ENCODE measurements around the gene CFAP410. TPM values are rescaled to one million over a fixed set of nuclear protein-coding genes. Genes with fewer than 3 reads are reported as not detected.

The CFAP410 gene
- total and polyA plus RNA-seq, 2 donors (not counting 1 experiment from before 2014, with no cell fraction given), result 69.2 to 98.8 TPM

DNA sequence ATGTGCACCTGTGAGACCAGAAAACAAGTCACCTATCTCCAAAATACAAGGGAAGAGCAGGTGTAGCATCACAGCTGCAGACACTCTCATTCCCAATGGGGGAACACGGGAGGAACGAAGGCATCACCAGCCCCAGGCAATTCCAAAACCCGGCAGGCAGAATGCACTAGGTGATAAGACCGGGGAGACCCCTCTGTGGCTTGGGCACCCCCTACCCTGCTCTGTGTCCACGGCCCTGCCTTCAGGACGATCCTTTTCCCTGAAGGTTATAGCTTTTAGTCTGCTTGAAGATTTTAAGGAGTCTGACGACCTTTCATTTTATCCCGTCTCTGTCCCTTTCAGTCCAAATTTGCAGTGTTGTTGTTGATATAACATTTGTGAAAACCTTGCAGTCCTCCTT is 33.4 kb upstream of the CFAP410 start:
- Mint-ChIP-seq H3K27ac (no peak overlapping the region), H3K4me1 (peaks cover 18% of the 10 kb centered on the region)
- POLR2A ChIA-PET, result no interaction called here

DNA sequence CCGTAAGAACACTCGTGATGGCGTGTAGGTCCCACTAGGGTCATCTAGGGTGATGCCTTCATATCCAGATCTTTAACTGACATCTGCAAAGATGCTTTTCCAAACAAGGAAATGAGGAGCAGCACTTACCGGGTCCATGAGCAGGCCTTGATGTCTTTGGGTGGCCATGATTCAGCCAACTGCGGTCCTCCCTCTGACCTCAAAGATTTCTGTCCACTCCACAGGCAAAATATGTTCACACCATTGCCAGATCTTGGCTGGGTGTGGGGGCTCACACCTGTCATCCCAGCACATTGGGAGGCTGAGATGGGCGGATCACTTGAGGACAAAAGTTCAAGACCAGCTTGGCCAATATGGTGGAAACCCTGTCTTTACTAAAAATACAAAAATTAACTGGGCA is 32.4 kb upstream of the CFAP410 start:
- POLR2A ChIA-PET, result no interaction called here
- Histone ChIP-seq H2AFZ (ENCODE audit: insufficient read depth, low read depth, low read length, poor library complexity, severe bottlenecking) (no peak overlapping the region), H3K9me3 (ENCODE audit: control extremely low read depth in 1 of 3, control insufficient read depth in 2 of 3, insufficient read depth in 1 of 3, low read length in 2 of 3) (peaks cover 0 to 29% (median 4%) of the 10 kb centered on the region in 3 donors), H3K27ac (ENCODE audit: low read length in 2 of 2) (no peak overlapping the region), H3K4me1 (ENCODE audit: control insufficient read depth in 2 of 2, insufficient read depth in 2 of 2, low read length in 2 of 2) (peaks cover 14 to 21% of the 10 kb centered on the region in 2 donors), H4K20me1 (ENCODE audit: control insufficient read depth, insufficient read depth, low read length, poor library complexity, severe bottlenecking) (no peaks in the 10 kb centered on the region), H3K36me3 (replicated peaks in 1 of 2; ENCODE audit: control extremely low read depth in 1 of 2, control insufficient read depth in 1 of 2, extremely low read depth in 1 of 2, insufficient read depth in 2 of 2, low read length in 1 of 2) (peaks cover 0 to 1% of the 10 kb centered on the region in 2 experiments), H3K79me2 (ENCODE audit: control insufficient read depth, insufficient read depth, low read length) (no peaks in the 10 kb centered on the region), H3K9ac (ENCODE audit: low read length) (no peak overlapping the region), H3K27me3 (replicated peaks in 1 of 4; ENCODE audit: control extremely low read depth in 1 of 4, control insufficient read depth in 3 of 4, insufficient read depth in 4 of 4, low read length in 3 of 4) (no peaks in the 10 kb centered on the region), H3K4me2 (replicated peaks; ENCODE audit: low read depth, low read length, poor library complexity, severe bottlenecking) (no peak overlapping the region), H3K4me3 (ENCODE audit: control extremely low read depth in 1 of 5, extremely low read depth in 1 of 5, insufficient read depth in 1 of 5, low read depth in 2 of 5, low read length in 4 of 5) (no peak overlapping the region)
- Mint-ChIP-seq H3K27me3 (no peaks in the 10 kb centered on the region), H3K9me3 (ENCODE audit: insufficient read depth) (no peaks in the 10 kb centered on the region), H3K4me3 (no peak overlapping the region), H3K4me1 (peaks cover 16% of the 10 kb centered on the region), H3K27ac (no peak overlapping the region)
- CTCF ChIA-PET, result no interaction called here
- ATAC-seq (ENCODE audit: low read depth), result no peak
- intact Hi-C loops (cut with micrococcal nuclease), result no loop called here
- no peak for DNase-seq
- TF ChIP-seq, protein P1, sequence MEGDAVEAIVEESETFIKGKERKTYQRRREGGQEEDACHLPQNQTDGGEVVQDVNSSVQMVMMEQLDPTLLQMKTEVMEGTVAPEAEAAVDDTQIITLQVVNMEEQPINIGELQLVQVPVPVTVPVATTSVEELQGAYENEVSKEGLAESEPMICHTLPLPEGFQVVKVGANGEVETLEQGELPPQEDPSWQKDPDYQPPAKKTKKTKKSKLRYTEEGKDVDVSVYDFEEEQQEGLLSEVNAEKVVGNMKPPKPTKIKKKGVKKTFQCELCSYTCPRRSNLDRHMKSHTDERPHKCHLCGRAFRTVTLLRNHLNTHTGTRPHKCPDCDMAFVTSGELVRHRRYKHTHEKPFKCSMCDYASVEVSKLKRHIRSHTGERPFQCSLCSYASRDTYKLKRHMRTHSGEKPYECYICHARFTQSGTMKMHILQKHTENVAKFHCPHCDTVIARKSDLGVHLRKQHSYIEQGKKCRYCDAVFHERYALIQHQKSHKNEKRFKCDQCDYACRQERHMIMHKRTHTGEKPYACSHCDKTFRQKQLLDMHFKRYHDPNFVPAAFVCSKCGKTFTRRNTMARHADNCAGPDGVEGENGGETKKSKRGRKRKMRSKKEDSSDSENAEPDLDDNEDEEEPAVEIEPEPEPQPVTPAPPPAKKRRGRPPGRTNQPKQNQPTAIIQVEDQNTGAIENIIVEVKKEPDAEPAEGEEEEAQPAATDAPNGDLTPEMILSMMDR (IDR thresholded peaks at IDR 0.05), result no peak
- no peak for TF ChIP-seq EZH2 (IDR thresholded peaks at IDR 0.05; ENCODE audit: borderline replicate concordance, insufficient read depth, low read depth, low read length, poor library complexity, severe bottlenecking)
- WGBS (ENCODE audit: insufficient coverage), result 94% methylated on average over 6 of the region's 6 CpGs

More for the DNA sequence above, 33.4 kb upstream of the CFAP410 start:
- no peak for ATAC-seq (ENCODE audit: low read depth)
- H3K9me3 ChIP-seq (ENCODE audit: control extremely low read depth in 1 of 3, control insufficient read depth in 2 of 3, insufficient read depth in 1 of 3, low read length in 2 of 3), result peaks cover 0 to 29% (median 4%) of the 10 kb centered on the region in 3 donors
- H3K4me2 ChIP-seq (replicated peaks; ENCODE audit: low read depth, low read length, poor library complexity, severe bottlenecking), result no peak overlapping the region
- no peak overlapping the region for H2AFZ ChIP-seq (ENCODE audit: insufficient read depth, low read depth, low read length, poor library complexity, severe bottlenecking)
- TF ChIP-seq EZH2 (IDR thresholded peaks at IDR 0.05; ENCODE audit: borderline replicate concordance, insufficient read depth, low read depth, low read length, poor library complexity, severe bottlenecking), result no peak
- TF ChIP-seq, protein P1 (IDR thresholded peaks at IDR 0.05), result no peak
- no peak overlapping the region for H3K27ac ChIP-seq (ENCODE audit: low read length in 2 of 2)
- Mint-ChIP-seq H3K9me3 (ENCODE audit: insufficient read depth) (no peaks in the 10 kb centered on the region), H3K4me3 (no peak overlapping the region), H3K27me3 (no peaks in the 10 kb centered on the region)
- peaks cover 0 to 1% of the 10 kb centered on the region in 2 experiments for H3K36me3 ChIP-seq (replicated peaks in 1 of 2; ENCODE audit: control extremely low read depth in 1 of 2, control insufficient read depth in 1 of 2, extremely low read depth in 1 of 2, insufficient read depth in 2 of 2, low read length in 1 of 2)
- no peaks in the 10 kb centered on the region for H4K20me1 ChIP-seq (ENCODE audit: control insufficient read depth, insufficient read depth, low read length, poor library complexity, severe bottlenecking)
- DNase-seq, result no peak
- H3K4me1 ChIP-seq (ENCODE audit: control insufficient read depth in 2 of 2, insufficient read depth in 2 of 2, low read length in 2 of 2), result peaks cover 14 to 26% of the 10 kb centered on the region in 2 donors
- 97% methylated on average over 6 of the region's 8 CpGs for WGBS (ENCODE audit: insufficient coverage)
- CTCF ChIA-PET, result no interaction called here
- H3K4me3 ChIP-seq (ENCODE audit: control extremely low read depth in 1 of 5, extremely low read depth in 1 of 5, insufficient read depth in 1 of 5, low read depth in 2 of 5, low read length in 4 of 5), result no peak overlapping the region
- no peaks in the 10 kb centered on the region for H3K27me3 ChIP-seq (replicated peaks in 1 of 4; ENCODE audit: control extremely low read depth in 1 of 4, control insufficient read depth in 3 of 4, insufficient read depth in 4 of 4, low read length in 3 of 4)
- no peaks in the 10 kb centered on the region for H3K79me2 ChIP-seq (ENCODE audit: control insufficient read depth, insufficient read depth, low read length)
- intact Hi-C loops (cut with micrococcal nuclease), result no loop called here
- H3K9ac ChIP-seq (ENCODE audit: low read length), result no peak overlapping the region

Data from B cell (primary cell).